8988T (cell line): ENCODE measurements around the gene GPR83.
"Not testable (repeated sequence)": the region's sequence is repeated elsewhere in the genome, so short reads cannot be mapped to it uniquely, and the experiment has no call there.

Experiments
- DNase-seq: peaks from one replicate; pipeline ENCODE4 v3.0.0; 2011

GPR83 gene

GRCh38 chr11:94400839-94401772 is at the start of gene GPR83:
Gene GPR83 (minus strand): TSS chr11:94401419. CDS start chr11:94401247, 172 bp downstream.
- no peak for DNase-seq

DNA sequence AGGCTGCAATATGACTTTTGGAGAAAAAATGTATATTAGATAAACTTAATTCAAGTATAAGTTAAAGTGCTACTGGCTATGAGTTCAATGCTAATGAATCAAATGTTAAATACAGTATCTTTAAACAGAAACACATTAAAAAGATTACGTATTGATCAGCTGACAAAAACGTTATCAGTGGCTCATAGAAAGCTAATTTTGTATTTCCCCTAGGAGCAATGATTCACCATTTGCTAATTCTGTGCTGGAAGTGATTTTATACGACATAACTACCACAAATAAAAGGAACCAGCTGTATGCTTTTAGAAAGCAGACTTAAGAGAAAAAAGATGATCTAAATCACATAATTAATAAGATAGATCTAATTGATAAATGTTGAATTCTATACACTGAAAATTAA is 48.8 kb upstream of the GPR83 start:
- no peak for DNase-seq

DNA sequence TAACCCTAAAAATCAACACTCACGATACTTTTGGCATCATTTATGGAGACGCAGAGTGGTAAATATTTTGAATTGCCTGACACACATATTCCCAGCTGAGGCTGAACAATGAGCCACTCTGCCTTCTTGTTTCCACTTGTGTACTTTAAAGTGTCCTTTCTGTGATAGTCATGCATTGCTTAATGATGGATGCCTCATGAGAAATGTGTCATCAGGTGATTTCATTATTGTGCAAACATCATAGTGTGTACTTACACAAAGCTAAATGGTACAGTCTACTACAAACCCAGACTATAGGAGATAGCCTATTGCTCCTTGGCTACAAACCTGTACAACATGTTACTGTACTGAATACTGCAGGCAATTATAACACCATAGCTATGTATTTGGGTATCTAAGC is 48.2 kb upstream of the GPR83 start:
- no peak for DNase-seq

GRCh38 chr11:94449029-94449428 is 47.8 kb upstream of the GPR83 start:
- DNase-seq = no peak

DNA sequence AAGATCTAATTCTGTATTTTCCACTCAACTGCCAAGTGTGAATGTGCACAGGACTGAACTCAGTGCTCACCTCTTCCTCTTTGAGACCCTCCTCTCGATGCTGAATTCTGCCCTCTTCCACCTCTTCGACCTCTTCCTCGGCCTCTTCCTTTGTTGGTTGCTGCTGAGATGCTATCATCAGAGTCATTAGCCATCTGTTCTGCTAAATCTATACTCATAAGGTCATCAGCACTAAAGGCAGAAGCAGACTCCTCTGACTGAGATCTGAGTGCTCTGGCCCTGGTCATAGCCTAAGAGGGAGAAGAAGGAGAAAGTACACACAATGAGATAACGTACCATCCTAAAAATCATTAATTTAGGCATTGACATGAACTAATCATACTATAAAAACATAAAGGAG is 45.9 kb upstream of the GPR83 start:
- DNase-seq = no peak

DNA sequence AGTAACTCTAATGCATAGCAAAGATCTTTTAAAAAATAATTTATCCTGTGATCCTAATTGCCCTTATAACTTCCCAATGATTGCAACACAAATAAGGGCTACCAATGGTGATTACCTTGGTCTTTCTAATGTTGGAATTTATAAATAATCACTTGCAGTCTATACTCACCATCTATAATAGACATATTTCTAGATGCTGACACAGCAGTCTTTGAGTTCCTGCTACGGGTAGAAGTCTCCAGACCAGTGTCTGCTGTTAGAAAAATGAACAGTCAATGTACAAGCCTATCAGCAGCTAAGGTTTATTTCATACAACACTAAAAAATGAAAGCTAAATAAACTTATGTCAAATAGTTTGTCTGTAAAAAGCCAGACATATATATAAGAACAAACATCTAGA is 44.4 kb upstream of the GPR83 start:
- DNase-seq = no peak

GRCh38 chr11:94433049-94433448 is 31.8 kb upstream of the GPR83 start:
- no peak for DNase-seq

DNA sequence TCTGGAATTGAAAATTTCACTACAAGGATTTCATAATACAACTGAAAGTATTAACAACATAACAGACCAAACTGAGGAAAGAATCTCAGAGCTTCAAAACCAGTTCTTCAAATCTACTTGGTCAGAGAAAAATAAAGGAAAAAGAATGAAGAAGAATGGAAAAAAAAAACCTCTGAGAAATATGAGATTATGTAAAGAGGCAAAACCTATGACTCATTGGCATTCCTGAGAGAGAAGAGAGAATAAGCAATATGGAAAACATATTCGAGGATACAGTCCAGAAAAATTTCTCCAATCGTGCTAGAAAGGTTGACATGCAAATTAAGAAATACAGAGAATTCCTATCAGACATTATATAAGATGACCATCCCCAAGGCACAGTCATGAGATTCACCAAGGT is 23.4 kb upstream of the GPR83 start:
- DNase-seq = no peak

DNA sequence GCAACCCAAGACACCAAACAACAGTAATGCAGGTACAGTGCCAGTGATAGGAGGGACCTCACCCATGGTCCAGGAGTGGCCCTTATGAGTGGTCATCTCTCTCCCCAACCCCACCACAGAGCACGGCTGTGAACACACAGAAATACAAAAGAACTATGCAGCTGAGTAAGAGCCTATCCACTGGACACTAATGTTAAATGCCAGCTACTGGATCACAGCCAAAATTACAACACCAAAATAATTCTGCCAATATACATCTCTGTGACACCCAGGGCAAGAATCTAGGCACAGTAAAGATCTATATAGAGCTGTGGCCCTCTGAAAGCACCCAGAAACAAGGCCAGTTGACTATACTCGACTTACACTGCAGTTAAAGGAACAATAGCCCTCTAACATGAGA is 22.8 kb upstream of the GPR83 start:
- DNase-seq = no peak

DNA sequence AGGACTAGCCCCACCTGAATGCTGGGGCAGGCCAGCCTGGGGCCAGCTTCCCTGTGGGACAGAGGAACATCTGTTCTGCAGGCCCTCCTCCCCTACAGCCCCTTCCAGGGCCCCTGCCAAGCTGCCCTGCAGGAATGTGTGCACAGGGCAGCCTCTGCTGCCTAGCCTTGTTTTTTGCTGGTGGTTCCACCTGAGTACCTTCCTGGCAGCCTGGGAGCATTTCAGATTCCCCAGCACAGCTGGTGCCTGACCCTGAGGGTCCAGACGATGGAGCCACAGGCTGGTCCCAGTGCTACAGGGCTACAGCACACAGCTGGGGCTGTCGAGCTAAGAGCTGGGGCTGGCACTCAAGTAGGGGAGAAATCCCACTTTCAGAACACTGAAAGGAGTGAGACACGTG is 22.3 kb upstream of the GPR83 start:
- no peak for DNase-seq

DNA sequence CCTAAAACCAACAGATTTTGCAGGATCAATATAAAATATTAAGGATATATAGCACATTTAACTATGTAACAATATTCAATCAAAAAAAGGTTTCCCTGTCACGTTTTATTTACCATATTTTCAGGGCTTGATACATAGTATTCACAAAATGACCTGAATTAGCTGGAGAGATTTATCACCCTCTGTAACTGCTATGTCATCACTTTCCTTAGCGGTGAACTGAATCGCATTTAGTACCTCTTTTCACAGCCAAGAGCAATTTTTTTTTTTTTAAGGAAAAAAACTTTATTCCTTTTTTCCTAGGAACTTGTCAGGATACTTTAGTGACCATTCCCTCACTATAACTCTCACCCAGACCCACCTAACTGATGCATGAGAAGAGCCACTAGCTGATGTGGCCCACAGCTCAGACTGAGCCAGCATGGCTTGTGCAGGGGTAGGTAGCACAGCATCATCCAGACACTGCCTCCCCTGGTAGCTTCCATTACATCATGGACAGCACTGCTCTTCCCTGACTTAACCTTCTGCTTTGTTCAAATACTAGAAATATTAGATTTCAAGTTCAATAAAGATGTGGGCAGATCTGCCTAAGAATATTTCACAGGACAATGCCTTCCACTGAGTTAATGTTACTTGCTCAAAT is 17.0 kb upstream of the GPR83 start:
- no peak for DNase-seq

DNA sequence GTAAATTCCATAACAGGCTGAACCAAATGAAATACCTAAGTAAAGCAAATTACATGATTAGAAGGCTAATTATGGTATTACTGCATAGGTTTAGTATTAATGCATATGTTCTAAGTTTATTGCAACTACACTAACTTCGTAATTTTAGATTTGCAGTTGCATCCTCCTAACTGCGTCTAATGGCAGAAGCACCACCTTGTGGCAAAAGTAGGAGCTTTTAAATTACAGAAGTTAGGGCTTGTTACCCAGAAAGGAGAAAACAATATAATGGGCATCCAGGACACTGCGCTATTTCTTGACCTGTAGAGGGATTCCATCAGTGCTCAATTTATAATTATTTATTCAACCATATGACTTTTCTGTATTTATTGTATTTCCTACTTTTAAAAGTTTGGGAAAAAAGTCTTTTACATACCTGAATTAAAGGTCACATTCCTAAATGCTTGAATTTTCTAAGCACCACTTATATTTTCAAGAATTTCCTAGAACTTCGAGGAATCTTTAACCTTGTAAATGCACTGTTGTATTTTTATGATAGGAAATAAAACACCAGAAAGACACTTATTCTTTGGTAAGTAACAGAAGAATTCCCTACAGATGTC is 16.3 kb upstream of the GPR83 start:
- no peak for DNase-seq

DNA sequence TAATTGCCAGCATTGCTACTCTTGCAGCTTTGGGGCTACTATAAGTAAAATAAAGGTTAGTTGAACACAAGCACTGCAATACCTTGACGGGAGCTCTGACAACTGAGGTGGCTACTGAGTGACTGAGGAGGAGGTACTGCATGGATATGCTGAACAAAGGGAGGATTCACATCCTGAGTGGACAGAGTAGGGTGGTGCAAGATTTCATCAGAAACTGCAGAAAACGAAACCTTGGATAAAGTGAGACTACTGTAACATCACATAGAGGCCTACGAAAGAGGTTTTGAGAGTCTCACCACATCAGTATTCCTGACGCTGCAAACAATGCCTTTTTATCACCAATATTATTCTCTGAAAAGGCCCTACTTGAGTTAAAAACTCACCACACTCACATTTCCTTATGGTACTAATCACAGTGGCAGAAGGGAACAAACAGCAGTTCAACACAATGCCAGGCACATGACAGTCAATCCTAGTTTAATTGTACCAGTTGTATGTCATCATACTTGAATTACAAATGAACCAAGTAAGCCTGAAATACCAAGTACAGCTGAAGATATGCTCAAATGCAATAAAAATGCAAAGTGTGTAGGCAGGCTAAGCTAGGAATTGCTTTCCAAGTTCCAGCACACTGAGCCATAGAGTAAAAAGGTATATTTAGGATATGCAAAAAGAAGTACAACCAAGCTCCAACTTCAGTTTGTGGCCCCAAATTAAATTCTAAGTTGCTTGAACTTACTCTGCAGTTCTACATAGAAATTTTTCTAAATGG is 4.0 kb upstream of the GPR83 start:
- no peak for DNase-seq

GRCh38 chr11:94402355-94402754 is 1.1 kb upstream of the GPR83 start:
- no peak for DNase-seq

GRCh38 chr11:94401773-94402265 is 600 bp upstream of the GPR83 start:
- no peak for DNase-seq

DNA sequence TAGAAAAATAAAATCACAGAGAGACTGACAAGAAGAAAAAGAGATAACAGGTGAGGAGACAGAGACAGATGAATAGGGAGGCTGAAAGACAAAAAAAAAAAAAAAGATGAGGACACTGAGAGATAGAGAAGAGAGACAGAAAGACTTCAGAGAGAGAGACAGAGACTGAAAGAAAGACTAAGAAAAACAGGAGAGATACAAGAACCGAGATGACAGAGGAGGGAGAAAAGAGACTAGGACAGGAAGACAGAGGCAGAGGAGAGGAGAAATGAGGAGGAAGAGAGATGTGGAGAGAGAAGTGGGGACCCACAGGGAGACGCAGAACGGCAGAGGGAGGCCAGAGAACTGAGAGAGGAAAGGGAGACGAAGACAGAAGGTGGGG is 771 bp downstream of the GPR83 start:
- no peak for DNase-seq

GRCh38 chr11:94400050-94400449 is 1.2 kb downstream of the GPR83 start:
- DNase-seq = no peak

DNA sequence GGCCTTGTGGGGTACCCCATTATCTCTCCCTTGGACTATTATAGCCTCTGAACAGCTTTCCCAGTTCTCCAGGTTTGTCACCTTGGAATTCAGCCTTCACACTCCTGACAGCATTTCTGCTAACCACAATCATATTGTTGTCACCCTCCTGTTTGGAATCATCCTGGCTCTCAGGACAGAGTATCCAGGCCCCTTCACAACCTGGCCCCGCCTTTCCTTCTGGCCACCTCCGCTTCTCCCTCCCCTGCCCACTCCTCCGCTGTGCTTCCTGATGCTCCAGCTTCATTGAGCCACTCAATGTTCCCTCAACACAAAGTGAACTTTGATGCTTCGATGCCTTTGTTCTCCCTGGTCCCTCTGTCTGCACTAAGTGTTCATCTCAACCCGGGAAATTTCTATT is 3.1 kb downstream of the GPR83 start:
- DNase-seq = no peak

DNA sequence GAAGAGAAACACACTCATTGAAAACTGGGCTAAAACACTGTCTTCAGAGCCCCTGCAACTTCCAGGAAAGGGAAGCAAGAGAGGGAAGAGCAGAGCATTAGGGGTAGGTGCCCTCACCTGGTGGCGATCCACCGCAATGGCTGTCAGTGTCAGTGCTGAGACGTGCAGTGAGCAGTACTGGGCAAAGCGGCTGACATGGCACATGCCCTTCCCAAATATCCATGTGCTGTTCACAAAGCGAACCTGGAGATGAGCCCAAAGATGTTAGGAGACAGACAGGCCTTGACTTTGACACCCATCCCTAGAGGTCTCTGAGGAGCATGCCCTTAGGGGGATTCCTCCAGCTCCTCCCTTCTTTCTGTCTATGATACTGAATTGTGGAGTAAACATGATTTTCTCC is 4.9 kb downstream of the GPR83 start:
- DNase-seq = no peak

DNA sequence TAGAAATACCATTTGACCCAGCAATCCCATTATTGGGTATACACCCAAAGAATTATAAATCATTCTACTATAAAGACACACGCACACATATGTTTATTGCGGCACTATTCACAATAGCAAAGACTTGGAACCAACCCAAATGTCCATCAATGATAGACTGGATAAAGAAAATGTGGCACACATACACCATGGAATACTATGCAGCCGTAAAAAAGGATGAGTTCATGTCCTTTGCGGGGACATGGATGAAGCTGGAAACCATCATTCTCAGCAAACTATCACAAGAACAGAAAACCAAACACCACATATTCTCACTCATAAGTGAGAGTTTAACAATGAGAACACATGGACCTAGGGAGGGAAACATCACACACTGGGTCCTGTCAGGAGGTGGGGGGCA is 9.3 kb downstream of the GPR83 start:
- not testable (repeated sequence) for DNase-seq

DNA sequence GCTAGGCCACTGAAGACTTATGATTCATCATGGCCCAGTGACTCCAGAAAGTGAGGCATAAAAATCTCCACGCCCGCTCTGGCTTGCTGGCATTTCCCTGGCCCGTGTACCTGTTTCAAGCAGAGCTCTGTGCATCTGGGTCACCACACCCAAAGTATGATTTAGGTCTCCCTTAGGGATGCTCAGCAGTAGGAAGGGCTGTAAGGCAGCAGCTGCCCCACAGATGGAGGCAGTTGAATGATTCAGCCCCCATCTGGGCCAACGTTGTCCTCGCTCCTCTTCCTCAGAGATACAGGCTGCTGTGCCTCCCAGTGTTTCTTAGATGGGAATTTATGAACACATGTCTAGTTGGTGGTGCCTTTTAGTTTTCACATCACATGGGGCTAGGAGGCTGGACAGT is 21.6 kb downstream of the GPR83 start:
- no peak for DNase-seq

DNA sequence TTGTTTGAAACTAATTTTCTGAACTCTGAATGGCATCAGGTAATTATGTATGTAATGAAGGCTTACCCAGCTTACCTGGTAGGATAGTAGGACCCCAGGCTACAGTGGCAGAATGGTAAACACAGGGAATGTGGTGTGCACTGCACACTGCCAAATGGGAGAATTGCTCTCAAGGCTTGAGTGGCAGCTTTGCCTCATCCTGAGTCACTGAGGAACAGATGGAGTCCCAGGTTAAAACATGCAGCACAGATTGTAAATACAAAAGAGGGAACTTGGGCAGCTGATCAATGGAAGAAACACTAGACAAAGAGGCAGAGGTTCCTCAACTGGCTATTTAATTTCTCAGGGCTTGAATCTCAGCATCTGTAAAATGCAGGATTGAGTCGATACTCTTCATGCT is 24.4 kb downstream of the GPR83 start:
- no peak for DNase-seq

DNA sequence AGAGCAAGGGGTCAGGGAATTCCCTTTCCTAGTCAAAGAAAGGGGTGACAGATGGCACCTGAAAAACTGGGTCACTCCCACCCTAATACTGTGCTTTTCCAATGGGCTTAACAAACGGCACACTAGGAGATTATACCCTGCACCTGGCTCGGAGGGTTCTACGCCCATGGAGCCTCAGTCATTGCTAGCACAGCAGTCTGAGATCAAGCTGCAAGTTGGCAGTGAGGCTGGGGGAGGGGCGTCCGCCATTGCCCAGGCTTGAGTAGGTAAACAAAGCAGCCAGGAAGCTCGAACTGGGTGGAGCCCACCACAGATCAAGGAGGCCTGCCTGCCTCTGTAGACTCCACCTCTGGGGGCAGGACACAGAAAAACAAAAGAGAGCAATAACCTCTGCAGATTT is 30.6 kb downstream of the GPR83 start:
- not testable (repeated sequence) for DNase-seq
